NCI-H446 treated with DMSO at 0.1 percent for 48 hours (cell line): Measurements from ENCODE around the gene CINP.
"Not testable (repeated sequence)": the region's sequence is repeated elsewhere in the genome, so short reads cannot be mapped to it uniquely, and the experiment has no call there.

ENCODE experiments used
- DNase-seq: peaks from one replicate; lab custom pipeline; 2025; lab: John Stamatoyannopoulos, UW

CINP gene

GRCh38 chr14:102320033-102320660, 42.5 kb downstream of the CINP start:
- peak; percentile 5 for DNase-seq

DNA sequence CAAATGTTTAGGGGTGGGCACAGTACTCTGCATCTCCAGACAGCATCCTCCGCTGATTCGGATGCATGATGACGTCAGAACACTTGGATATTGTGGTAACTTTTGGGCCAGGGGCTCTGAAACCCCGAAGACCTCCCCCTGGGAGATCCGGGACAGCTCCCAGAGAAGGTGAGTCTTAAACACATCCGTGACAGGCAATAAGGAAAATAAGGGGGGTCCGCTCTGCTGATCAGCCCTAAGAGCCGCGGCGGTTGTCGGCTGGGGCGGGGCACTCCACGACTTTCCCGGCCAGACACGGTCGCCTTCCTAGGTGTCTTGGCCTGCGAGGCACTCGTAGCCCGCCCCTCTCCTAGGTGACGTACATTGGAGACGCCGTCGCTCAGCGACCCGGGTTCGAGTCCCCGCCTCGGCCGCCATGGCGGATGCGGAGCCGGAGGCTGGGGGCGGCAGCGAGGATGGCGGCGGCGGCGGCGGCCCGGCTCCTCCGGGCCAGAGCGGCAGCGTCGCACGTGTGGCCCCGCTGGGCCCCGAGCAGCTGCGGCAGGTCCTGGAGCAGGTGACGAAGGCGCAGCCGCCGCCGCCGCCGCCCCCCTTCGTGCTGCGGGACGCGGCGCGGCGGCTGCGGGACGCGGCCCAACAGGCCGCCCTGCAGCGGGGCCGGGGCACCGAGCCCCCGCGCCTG, 43.2 kb downstream of the CINP start, which contains the start of gene ZNF839:
ZNF839 (plus strand) TSS at position 396 of the 682 bp plus-strand sequence; CDS start at position 416, 20 bp downstream.
- DNase-seq = peak; percentile 81

GRCh38 chr14:102318781-102319276, 43.9 kb downstream of the CINP start:
- no peak for DNase-seq

DNA sequence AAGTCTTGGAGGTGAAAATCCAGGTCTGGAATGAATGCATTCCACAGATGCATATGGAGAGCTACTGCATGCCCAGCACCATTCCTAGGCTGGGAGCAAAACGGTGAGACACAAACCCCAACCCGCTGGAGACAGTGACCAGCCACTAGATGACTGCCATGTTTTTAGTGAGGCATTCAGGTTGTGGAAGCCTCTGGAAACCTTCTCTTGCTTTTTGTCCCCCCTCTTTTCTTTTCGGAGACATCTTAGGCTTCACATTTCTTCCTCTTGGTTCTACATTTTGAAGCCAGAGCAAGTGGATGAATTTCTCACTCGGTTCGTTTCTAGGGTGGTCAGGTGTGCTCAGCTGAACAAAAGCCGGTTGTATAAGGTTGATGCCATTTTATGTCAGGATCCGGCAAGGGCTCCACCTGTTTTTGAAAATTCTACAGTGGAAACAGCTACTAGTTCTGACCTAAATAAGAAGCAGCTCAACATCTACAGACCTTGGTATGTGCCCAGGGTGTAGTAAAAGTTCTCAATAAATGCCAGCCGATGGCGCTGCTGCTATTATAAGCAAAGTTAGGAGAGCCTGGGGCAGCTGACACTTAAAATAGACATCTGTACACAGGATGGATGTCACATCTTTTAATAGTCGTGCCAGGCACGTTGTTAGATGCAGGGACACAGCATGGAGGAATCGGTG, 45.0 kb downstream of the CINP start:
- peak; percentile 35 for DNase-seq

- DNase-seq = peak; percentile 80
Measured at GRCh38 chr14:102316743-102317563, 45.7 kb downstream of the CINP start.

- peak; percentile 67 for DNase-seq
Measured at GRCh38 chr14:102316338-102316742, 46.4 kb downstream of the CINP start.

DNA sequence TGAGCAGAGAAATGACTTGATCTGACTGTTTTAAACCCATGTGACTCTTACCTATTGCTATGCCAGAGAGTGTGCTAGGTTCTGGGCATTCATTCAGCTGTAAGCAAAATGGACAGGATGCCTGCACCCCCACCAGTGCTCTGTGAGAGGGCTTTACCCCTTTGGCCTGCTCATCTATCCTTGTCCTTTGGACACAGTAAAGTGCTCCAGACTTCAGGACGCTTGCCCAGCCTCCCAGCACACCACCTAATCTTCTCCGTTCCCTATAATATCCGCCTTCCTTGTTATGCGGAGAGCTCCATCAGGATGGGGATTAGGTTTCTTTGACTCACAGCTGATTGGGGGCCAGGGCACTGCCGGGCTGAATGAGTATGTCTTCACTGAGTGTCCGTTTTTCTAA, 47.6 kb downstream of the CINP start:
- DNase-seq = no peak

GRCh38 chr14:102314242-102315011, 48.3 kb downstream of the CINP start:
- DNase-seq = peak; percentile 61

- peak; percentile 92 for DNase-seq
Measured at GRCh38 chr14:102304611-102305506, 57.8 kb downstream of the CINP start, which contains the start of gene MOK. TSS of gene MOK (minus strand) at chr14:102305164. CDS start at chr14:102304968, 196 bp downstream.

DNA sequence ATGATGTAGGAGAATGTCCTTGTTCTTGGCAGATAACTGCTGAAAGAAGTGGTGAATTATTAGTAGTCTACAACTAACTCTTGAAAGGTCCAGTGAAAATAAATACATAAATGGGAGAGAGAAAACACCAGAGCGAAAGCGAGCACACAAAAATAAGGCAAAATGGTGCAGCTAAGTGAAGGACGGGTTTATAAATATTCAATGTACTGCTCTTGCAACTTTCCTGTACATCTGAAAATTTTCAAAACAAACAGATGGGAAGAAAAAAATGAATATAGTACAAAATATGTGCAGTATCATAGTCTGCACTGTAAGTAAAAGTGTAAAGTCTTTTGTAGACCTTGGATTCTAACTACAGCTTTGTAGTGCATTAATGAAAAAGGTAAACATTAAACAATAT, 59.0 kb downstream of the CINP start:
- no peak for DNase-seq

DNA sequence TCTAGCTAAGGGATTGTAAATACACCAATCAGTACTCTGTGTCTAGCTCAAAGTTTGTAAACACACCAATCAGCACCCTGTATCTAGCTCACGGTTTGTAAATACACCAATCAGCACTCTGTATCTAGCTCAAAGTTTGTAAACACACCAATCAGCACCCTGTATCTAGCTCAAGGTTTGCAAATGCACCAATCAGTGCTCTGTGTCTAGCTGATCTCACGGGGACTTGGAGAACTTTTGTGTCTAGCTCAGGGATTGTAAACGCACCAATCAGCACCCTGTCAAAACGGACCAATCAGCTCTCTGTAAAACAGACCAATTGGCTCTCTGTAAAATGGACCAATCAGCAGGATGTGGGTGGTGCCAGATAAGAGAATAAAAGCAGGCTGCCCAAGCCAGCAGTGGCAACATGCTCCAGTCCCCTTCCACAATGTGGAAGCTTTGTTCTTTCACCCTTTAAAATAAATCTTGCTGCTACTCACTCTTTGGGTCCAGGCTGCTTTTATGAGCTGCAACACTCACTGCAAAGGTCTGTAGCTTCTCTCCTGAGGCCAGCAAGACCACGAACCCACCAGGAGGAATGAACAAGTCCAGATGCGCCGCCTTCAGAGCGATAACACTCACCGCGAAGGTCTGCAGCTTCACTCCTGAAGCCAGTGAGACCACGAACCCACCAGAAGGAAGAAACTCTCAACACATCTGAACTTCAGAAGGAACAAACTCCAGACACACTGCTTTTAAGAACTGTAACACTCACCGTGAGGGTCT, 64.2 kb downstream of the CINP start:
- DNase-seq = not testable (repeated sequence)
